GM18520 (cell line): Measurements from ENCODE around the gene CDH19.
"Not testable (repeated sequence)": the region's sequence is repeated elsewhere in the genome, so short reads cannot be mapped to it uniquely, and the experiment has no call there.

ENCODE experiments used
- ATAC-seq: cut with Tn5 transposase; IDR thresholded peaks from one replicate; pipeline ENCODE4 v1.9.1; 2021; ENCODE audit not compliant: unreplicated experiment

The CDH19 gene

GRCh38 chr18:66564236-66564635, 39.7 kb downstream of the CDH19 start:
- no peak for ATAC-seq

- ATAC-seq: no peak
Measured at GRCh38 chr18:66562279-66562678, 41.6 kb downstream of the CDH19 start.

- no peak for ATAC-seq
Measured at GRCh38 chr18:66560094-66560493, 43.8 kb downstream of the CDH19 start.

- ATAC-seq: no peak
Measured at GRCh38 chr18:66558773-66559172, 45.1 kb downstream of the CDH19 start.

GRCh38 chr18:66557091-66557490, 46.8 kb downstream of the CDH19 start:
- ATAC-seq: no peak

GRCh38 chr18:66555585-66555984, 48.3 kb downstream of the CDH19 start:
- no peak for ATAC-seq

- ATAC-seq: no peak
Measured at GRCh38 chr18:66553824-66554223, 50.1 kb downstream of the CDH19 start.

GRCh38 chr18:66550366-66550765, 53.5 kb downstream of the CDH19 start:
- ATAC-seq: no peak

- no peak for ATAC-seq
Measured at GRCh38 chr18:66548747-66549146, 55.1 kb downstream of the CDH19 start.

- ATAC-seq: no peak
Measured at GRCh38 chr18:66534110-66534509, 69.8 kb downstream of the CDH19 start.

GRCh38 chr18:66533693-66534092, 70.2 kb downstream of the CDH19 start:
- no peak for ATAC-seq

- ATAC-seq: no peak
Measured at GRCh38 chr18:66523219-66523991, 80.5 kb downstream of the CDH19 start.

GRCh38 chr18:66513996-66514395, 89.9 kb downstream of the CDH19 start:
- ATAC-seq: no peak

- no peak for ATAC-seq
Measured at GRCh38 chr18:66511792-66512191, 92.1 kb downstream of the CDH19 start.

GRCh38 chr18:66511289-66511688, 92.6 kb downstream of the CDH19 start:
- no peak for ATAC-seq

- ATAC-seq: no peak
Measured at GRCh38 chr18:66510357-66511045, 93.4 kb downstream of the CDH19 start.

GRCh38 chr18:66508937-66509336, 95.0 kb downstream of the CDH19 start:
- ATAC-seq: no peak

GRCh38 chr18:66506178-66506577, 97.7 kb downstream of the CDH19 start:
- no peak for ATAC-seq

GRCh38 chr18:66497351-66497750, 106.5 kb downstream of the CDH19 start:
- no peak for ATAC-seq

GRCh38 chr18:66495844-66496243, 108.0 kb downstream of the CDH19 start:
- no peak for ATAC-seq

- ATAC-seq: no peak
Measured at GRCh38 chr18:66473882-66474281, 130.0 kb downstream of the CDH19 start.

GRCh38 chr18:66466184-66466583, 137.7 kb downstream of the CDH19 start:
- not testable (repeated sequence) for ATAC-seq
